IPS-NIHi7 (cell line): ENCODE data around the gene EXOSC1.
"Not testable (repeated sequence)": the region's sequence is repeated elsewhere in the genome, so short reads cannot be mapped to it uniquely, and the experiment has no call there.

Experiments
- DNase-seq: peaks from one replicate; pipeline ENCODE4 v3.0.0; 2012; ENCODE audit warnings: mixed read lengths; ENCODE audit errors: extremely low spot score

Gene EXOSC1

GRCh38 chr10:97408496-97408992 is 37.3 kb downstream of the EXOSC1 start:
- DNase-seq, result no peak

DNA sequence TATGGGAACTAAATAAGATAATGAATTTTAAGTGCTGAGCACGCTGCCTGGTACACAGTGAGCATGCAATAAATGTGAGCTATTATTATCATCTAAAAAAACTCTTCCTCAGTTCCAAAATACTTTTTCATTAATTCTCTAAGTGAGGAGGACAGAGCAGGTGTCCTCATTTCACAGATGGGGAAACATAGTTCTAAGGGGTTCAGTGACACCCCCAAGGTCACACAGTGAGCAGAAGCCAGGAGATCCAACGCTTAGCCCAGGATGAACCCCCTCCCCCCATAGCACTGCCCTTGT is 37.9 kb downstream of the EXOSC1 start:
- no peak for DNase-seq

DNA sequence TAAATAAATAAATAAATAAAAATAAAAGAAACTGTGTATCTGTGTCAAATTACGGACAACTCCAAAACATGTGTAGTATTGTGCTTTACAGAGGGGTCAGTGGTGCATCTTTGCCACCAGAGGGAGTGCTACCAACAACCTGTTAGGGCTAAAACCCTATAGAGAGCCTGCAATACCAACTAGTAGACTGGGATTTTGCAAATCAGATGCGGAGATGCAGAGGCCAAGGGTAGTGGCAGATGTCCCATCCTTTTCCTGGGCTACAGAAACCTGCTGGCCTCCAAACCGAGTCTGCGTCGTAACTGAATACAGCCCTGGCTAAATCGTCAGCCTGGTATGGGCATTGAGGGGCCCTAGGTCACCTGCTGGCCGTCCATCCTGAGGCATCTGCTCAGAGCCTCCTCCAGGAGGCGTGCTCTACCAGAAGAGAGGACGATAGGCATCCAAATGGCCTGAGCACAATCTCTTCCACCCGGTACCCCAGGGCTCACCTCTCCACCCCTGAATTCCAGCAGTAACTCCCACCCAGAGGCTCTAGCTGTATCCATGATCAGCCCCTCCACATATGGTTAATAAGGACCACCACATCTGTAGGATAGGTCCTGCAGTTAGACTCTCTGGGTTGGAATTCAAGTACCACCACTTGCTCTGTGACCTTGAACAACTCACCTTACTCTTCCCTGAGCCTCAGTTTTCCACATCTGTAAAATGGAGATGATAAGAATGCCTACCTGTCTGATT is 38.4 kb downstream of the EXOSC1 start:
- DNase-seq, result peak; percentile 91

DNA sequence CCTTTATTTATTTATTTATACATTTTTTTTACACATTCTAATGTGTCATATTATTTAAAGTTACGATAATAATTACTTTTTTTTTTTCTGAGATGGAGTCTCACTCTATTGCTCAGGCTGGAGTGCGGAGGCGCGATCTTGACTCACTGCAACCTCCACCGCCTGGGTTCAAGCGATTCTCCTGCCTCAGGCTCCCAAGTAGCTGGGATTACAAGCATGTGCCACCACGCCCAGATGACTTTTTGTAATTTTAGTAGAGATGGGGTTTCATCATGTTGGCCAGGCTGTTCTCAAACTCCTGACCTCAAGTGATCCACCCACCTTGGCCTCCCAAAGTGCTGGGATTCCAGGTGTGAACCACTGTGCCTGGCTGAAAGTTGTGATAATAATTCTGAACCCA is 39.3 kb downstream of the EXOSC1 start:
- DNase-seq, result not testable (repeated sequence)

DNA sequence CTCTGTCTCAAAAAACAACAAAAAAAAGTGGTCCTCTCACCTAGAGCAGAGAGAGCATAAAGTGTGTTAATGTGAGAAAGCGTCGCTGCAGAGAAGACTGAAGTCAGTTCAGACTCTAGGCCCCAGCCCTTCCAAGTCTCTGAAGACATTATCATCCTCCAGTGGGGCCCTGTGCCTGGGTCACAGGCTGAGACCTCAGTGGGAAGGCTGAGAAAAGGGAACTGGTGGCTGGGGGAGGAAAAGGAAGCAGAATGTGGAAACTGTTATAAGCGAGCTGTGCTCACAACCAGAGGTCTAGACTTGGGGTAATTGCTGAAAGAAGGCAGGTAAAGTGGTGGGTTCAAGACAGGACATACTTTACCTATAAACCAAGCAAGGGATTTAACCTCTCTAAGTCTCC is 39.7 kb downstream of the EXOSC1 start:
- DNase-seq, result no peak

GRCh38 chr10:97404044-97404443 is 41.8 kb downstream of the EXOSC1 start:
- no peak for DNase-seq

- DNase-seq, result no peak
These were observed 44.3 kb downstream of the EXOSC1 start for GRCh38 chr10:97401455-97401919.

- DNase-seq, result peak; percentile 98
These were observed 44.9 kb downstream of the EXOSC1 start, which contains the start of gene RRP12 for GRCh38 chr10:97400665-97401454. RRP12 (minus strand) TSS chr10:97401340; CDS start chr10:97401231, 109 bp downstream.

DNA sequence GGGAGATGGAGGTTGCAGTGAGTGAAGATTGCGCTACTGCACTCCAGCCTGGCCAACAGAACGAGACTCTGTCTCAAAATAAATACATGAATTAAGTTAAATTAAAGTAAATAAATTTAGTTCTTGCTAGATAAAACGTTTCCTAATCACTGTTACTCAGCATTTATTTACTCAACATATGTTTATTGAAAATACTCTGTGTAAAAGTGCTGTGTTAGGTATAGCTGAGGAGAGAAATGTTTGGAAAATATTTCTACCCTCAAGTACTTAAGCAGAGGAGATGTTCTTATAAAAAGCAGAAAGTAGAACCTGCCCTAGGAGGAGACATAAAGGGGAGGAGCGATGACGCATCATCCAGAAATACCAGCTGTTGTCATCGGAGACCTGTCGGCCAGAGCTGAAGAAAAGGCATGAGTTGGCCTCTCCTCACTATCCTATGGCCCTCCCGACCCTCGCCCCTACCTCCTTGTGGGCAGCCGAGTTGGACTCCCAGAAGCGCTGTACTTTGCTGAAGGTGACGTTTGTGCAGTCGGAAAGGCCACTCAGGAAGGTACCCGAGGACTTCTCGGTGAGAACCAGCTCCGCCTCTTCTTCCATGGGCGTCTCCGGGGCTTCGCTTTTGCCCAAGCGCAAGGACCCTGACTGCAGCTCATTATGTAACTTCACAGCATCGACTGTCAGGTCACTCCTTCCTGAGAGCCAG is 45.8 kb downstream of the EXOSC1 start:
- DNase-seq, result peak; percentile 29

GRCh38 chr10:97396056-97396455 is 49.8 kb downstream of the EXOSC1 start:
- no peak for DNase-seq

GRCh38 chr10:97393034-97393573 is 52.7 kb downstream of the EXOSC1 start:
- no peak for DNase-seq

GRCh38 chr10:97390091-97390490 is 55.7 kb downstream of the EXOSC1 start:
- no peak for DNase-seq

DNA sequence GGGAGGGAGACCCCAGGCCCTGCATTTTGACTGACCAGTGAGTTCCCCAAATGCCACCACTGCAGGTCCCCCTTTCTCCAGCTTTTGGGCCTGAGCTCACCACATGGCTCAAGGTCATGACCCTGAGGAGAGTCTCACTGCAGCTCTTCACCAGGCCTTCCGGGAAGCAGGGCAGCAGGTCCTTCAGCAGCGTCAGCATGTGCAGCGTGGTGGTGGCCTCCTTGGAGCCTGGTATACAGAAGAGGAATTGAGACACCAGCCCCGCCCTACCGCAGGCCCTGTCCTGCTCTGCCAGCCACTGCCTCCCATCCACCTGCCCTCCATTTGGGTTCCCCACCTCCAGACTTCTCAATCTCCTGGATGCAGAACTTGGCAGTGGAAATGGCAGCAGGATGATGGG is 57.7 kb downstream of the EXOSC1 start:
- DNase-seq, result no peak
